Effector memory CD8-positive, alpha-beta T cell (primary cell): ENCODE data around the gene MPZL2.
"Not testable (repeated sequence)": the region's sequence is repeated elsewhere in the genome, so short reads cannot be mapped to it uniquely, and the experiment has no call there.

Source experiments
- ATAC-seq: fragments of 150-1000 bp; cut with Tn5 transposase; replicated peaks from 2 replicates; pipeline ENCODE4 v1.10.0; 2021; ENCODE audit warnings: mild to moderate bottlenecking, moderate library complexity
- DNase-seq, 3 experiments: peaks; one replicate each; pipeline ENCODE4 v3.0.0; 2021
- H3K27ac Mint-ChIP-seq, 2 donors: one replicate each; pipeline ENCODE4 v1.8.0; 2022; ENCODE audit warnings: mild to moderate bottlenecking in 2 of 2, mixed read lengths in 2 of 2, moderate library complexity in 2 of 2
- H3K27me3 Mint-ChIP-seq, 2 donors: one replicate each; pipeline ENCODE4 v1.8.0; 2022; ENCODE audit warnings: mixed read lengths in 2 of 2
- H3K36me3 Mint-ChIP-seq: one replicate; pipeline ENCODE4 v1.8.0; 2022; ENCODE audit warnings: mild to moderate bottlenecking, moderate library complexity, mixed read lengths; ENCODE audit not compliant: insufficient read depth
- H3K4me1 Mint-ChIP-seq, 2 donors: one replicate each; pipeline ENCODE4 v1.8.0; 2022; ENCODE audit warnings: low read depth in 2 of 2, mixed read lengths in 2 of 2
- H3K4me3 Mint-ChIP-seq, 2 donors: one replicate each; pipeline ENCODE4 v1.8.0; 2022; ENCODE audit warnings: mild to moderate bottlenecking in 2 of 2, mixed read lengths in 2 of 2, moderate library complexity in 2 of 2
- H3K9me3 Mint-ChIP-seq, 2 donors: one replicate each; pipeline ENCODE4 v1.8.0; 2022; ENCODE audit warnings: mixed read lengths in 2 of 2
- total RNA-seq, 9 experiments: gene quantifications; one replicate each; lab custom pipeline; 2026; lab: John Stamatoyannopoulos, UW

Gene MPZL2
- 0.13 to 11.5 (median 2.7) reads per million in 9 experiments for total RNA-seq

- peak within 1 kb of the TSS; percentile 66 to 73 for H3K4me3 Mint-ChIP-seq
- H3K27ac Mint-ChIP-seq: peak within 1 kb of the TSS in 1 of 2 donors; percentile 78
- ATAC-seq (peak; percentile 28), DNase-seq (no peak)
- H3K36me3 Mint-ChIP-seq: no peaks in the 10 kb centered on the region
- peaks cover 4 to 12% of the 10 kb centered on the region in 2 donors for H3K4me1 Mint-ChIP-seq
- H3K9me3 Mint-ChIP-seq: no peaks in the 10 kb centered on the region
- peaks cover 23% of the 10 kb centered on the region in 2 donors for H3K27me3 Mint-ChIP-seq
These were observed at the start of gene MPZL2 for GRCh38 chr11:118263695-118264568. MPZL2 (minus strand) TSS chr11:118264297; CDS start chr11:118264153, 144 bp downstream.

GRCh38 chr11:118313242-118313641, 49.1 kb upstream of the MPZL2 start:
- H3K36me3 Mint-ChIP-seq: peaks cover 75% of the 10 kb centered on the region
- no peak overlapping the region for H3K4me3 Mint-ChIP-seq
- peaks cover 60 to 70% of the 10 kb centered on the region in 2 donors for H3K4me1 Mint-ChIP-seq
- DNase-seq: no peak
- no peaks in the 10 kb centered on the region for H3K27me3 Mint-ChIP-seq
- ATAC-seq: no peak
- no peaks in the 10 kb centered on the region for H3K9me3 Mint-ChIP-seq
- peak overlapping the region in 1 of 2 donors; percentile 83 for H3K27ac Mint-ChIP-seq

GRCh38 chr11:118312328-118312727, 48.2 kb upstream of the MPZL2 start:
- H3K9me3 Mint-ChIP-seq: no peaks in the 10 kb centered on the region
- H3K27me3 Mint-ChIP-seq: no peaks in the 10 kb centered on the region
- peak overlapping the region; percentile 83 to 99 for H3K27ac Mint-ChIP-seq
- H3K36me3 Mint-ChIP-seq: peaks cover 79% of the 10 kb centered on the region
- DNase-seq: no peak
- ATAC-seq: no peak
- H3K4me3 Mint-ChIP-seq: peak overlapping the region in 1 of 2 donors; percentile 3
- peaks cover 61 to 72% of the 10 kb centered on the region in 2 donors for H3K4me1 Mint-ChIP-seq

- no peaks in the 10 kb centered on the region for H3K9me3 Mint-ChIP-seq
- peaks cover 61 to 73% of the 10 kb centered on the region in 2 donors for H3K4me1 Mint-ChIP-seq
- H3K4me3 Mint-ChIP-seq: peak overlapping the region in 1 of 2 donors; percentile 38
- no peak for ATAC-seq
- H3K36me3 Mint-ChIP-seq: peaks cover 74% of the 10 kb centered on the region
- no peaks in the 10 kb centered on the region for H3K27me3 Mint-ChIP-seq
- peak overlapping the region; percentile 83 to 99 for H3K27ac Mint-ChIP-seq
- DNase-seq: no peak
These were observed 47.4 kb upstream of the MPZL2 start for GRCh38 chr11:118311518-118311917.

- no peak for ATAC-seq
- Mint-ChIP-seq H3K4me1 (peaks cover 59 to 71% of the 10 kb centered on the region in 2 donors), H3K36me3 (peaks cover 73% of the 10 kb centered on the region), H3K4me3 (peak overlapping the region in 1 of 2 donors; percentile 38), H3K27ac (peak overlapping the region; percentile 83 to 99), H3K9me3 (no peaks in the 10 kb centered on the region), H3K27me3 (no peaks in the 10 kb centered on the region)
- DNase-seq: no peak
These were observed 46.8 kb upstream of the MPZL2 start for GRCh38 chr11:118310781-118311485.

- Mint-ChIP-seq H3K36me3 (peaks cover 73% of the 10 kb centered on the region), H3K4me1 (peaks cover 57 to 68% of the 10 kb centered on the region in 2 donors), H3K4me3 (peak overlapping the region; percentile 23 to 38), H3K27me3 (no peaks in the 10 kb centered on the region), H3K9me3 (no peaks in the 10 kb centered on the region), H3K27ac (peak overlapping the region; percentile 44 to 99)
- DNase-seq (no peak), ATAC-seq (no peak)
These were observed 46.2 kb upstream of the MPZL2 start for GRCh38 chr11:118310271-118310670.

- H3K27me3 Mint-ChIP-seq, ATAC-seq, DNase-seq, H3K9me3 Mint-ChIP-seq: not testable (repeated sequence)
- peak overlapping the region; percentile 35 to 99 for H3K27ac Mint-ChIP-seq
- peaks cover 59 to 74% of the 10 kb centered on the region in 2 donors for H3K4me1 Mint-ChIP-seq
- H3K36me3 Mint-ChIP-seq: peaks cover 73% of the 10 kb centered on the region
- peak overlapping the region; percentile 96 to 99 for H3K4me3 Mint-ChIP-seq
These were observed 45.0 kb upstream of the MPZL2 start for GRCh38 chr11:118308995-118309528.

GRCh38 chr11:118306556-118306955, 42.5 kb upstream of the MPZL2 start:
- DNase-seq: no peak
- peak overlapping the region; percentile 96 to 99 for H3K4me3 Mint-ChIP-seq
- no peaks in the 10 kb centered on the region for H3K9me3 Mint-ChIP-seq
- peaks cover 54% of the 10 kb centered on the region for H3K36me3 Mint-ChIP-seq
- H3K27ac Mint-ChIP-seq: peak overlapping the region; percentile 97 to 99
- no peak for ATAC-seq
- H3K4me1 Mint-ChIP-seq: peaks cover 60 to 66% of the 10 kb centered on the region in 2 donors
- H3K27me3 Mint-ChIP-seq: no peaks in the 10 kb centered on the region

- Mint-ChIP-seq H3K4me3 (peak overlapping the region; percentile 96 to 99), H3K27ac (peak overlapping the region; percentile 97 to 99), H3K36me3 (peaks cover 47% of the 10 kb centered on the region), H3K27me3 (no peaks in the 10 kb centered on the region), H3K9me3 (no peaks in the 10 kb centered on the region), H3K4me1 (peaks cover 56 to 72% of the 10 kb centered on the region in 2 donors)
- ATAC-seq: peak; percentile 73
- peak; percentile 47 to 50 (median 49) for DNase-seq
These were observed 41.6 kb upstream of the MPZL2 start for GRCh38 chr11:118305726-118306125.

GRCh38 chr11:118304568-118305248, 40.6 kb upstream of the MPZL2 start, which contains the start of gene CD3E:
CD3E (plus strand) TSS chr11:118304730; CDS start chr11:118304953, 223 bp downstream.
- H3K36me3 Mint-ChIP-seq: peaks cover 37% of the 10 kb centered on the region
- DNase-seq: peak; percentile 45 to 66 (median 48)

GRCh38 chr11:118304227-118304567, 40.1 kb upstream of the MPZL2 start:
- DNase-seq (no peak), ATAC-seq (peak; percentile 36)
- peak overlapping the region; percentile 97 to 99 for H3K27ac Mint-ChIP-seq
- peaks cover 32% of the 10 kb centered on the region for H3K36me3 Mint-ChIP-seq
- H3K27me3 Mint-ChIP-seq: no peaks in the 10 kb centered on the region
- no peaks in the 10 kb centered on the region for H3K9me3 Mint-ChIP-seq
- H3K4me1 Mint-ChIP-seq: peaks cover 49 to 68% of the 10 kb centered on the region in 2 donors
- peak overlapping the region; percentile 96 to 99 for H3K4me3 Mint-ChIP-seq

More at GRCh38 chr11:118304568-118305248, 40.6 kb upstream of the MPZL2 start, which contains the start of gene CD3E:
- peak within 1 kb of the TSS; percentile 96 to 99 for H3K4me3 Mint-ChIP-seq
- H3K27ac Mint-ChIP-seq: peak within 1 kb of the TSS; percentile 97 to 99
- no peaks in the 10 kb centered on the region for H3K27me3 Mint-ChIP-seq
- peaks cover 51 to 73% of the 10 kb centered on the region in 2 donors for H3K4me1 Mint-ChIP-seq
- no peaks in the 10 kb centered on the region for H3K9me3 Mint-ChIP-seq
- peak; percentile 75 for ATAC-seq

GRCh38 chr11:118301600-118302195, 37.6 kb upstream of the MPZL2 start:
- Mint-ChIP-seq H3K4me1 (peaks cover 32 to 49% of the 10 kb centered on the region in 2 donors), H3K9me3 (no peaks in the 10 kb centered on the region), H3K36me3 (peaks cover 18% of the 10 kb centered on the region), H3K4me3 (no peak overlapping the region), H3K27me3 (no peaks in the 10 kb centered on the region), H3K27ac (no peak overlapping the region)
- ATAC-seq (no peak), DNase-seq (no peak)
